Measurements from ENCODE around the gene DHRS2. TPM values are rescaled to one million over a fixed set of nuclear protein-coding genes. Genes with fewer than 3 reads are reported as not detected.

Gene DHRS2
- total RNA-seq, 2 experiments from 2014 or later: not detected

- no peak overlapping the region for H3K27ac ChIP-seq (ENCODE audit: low read depth, low read length, poor library complexity, severe bottlenecking)
- no peaks in the 10 kb centered on the region for H3K9me2 ChIP-seq (ENCODE audit: insufficient read depth, low read length)
- no TSS peak for BruUV-seq (replicated peaks)
- no peak overlapping the region for H2AFZ ChIP-seq (ENCODE audit: low read length)
- TF ChIP-seq CTCF (conservative IDR thresholded peaks at IDR 0.05; ENCODE audit: low read length) (peak; percentile 46), EZH2phosphoT487 (IDR thresholded peaks at IDR 0.05; ENCODE audit: borderline replicate concordance, low read depth, low read length) (no peak)
- H3K4me3 ChIP-seq (ENCODE audit: low read depth, low read length, poor library complexity, severe bottlenecking): no peak overlapping the region
- no peaks in the 10 kb centered on the region for H3K79me2 ChIP-seq (ENCODE audit: insufficient read depth, low read depth, low read length)
- H3K36me3 ChIP-seq (ENCODE audit: insufficient read depth, low read length): no peaks in the 10 kb centered on the region
- no peaks in the 10 kb centered on the region for H4K20me1 ChIP-seq (ENCODE audit: insufficient read depth, low read length)
- DNase-seq (ENCODE audit: low spot score): peak; percentile 19
- no peak overlapping the region for H3K4me2 ChIP-seq (ENCODE audit: low read length)
- H3K9me3 ChIP-seq (ENCODE audit: low read length): peaks cover 23% of the 10 kb centered on the region
- ChIA-PET POLR2A (no interaction called here), CTCF (ENCODE audit: unreplicated experiment) (no interaction called here)
- H3K4me1 ChIP-seq (ENCODE audit: insufficient read depth, low read length, poor library complexity, severe bottlenecking): no peaks in the 10 kb centered on the region
- intact Hi-C loops (cut with micrococcal nuclease; ENCODE audit: unreplicated experiment): no loop called here
These were observed 11.2 kb upstream of the DHRS2 start for GRCh38 chr14:23624830-23625404.

DNA sequence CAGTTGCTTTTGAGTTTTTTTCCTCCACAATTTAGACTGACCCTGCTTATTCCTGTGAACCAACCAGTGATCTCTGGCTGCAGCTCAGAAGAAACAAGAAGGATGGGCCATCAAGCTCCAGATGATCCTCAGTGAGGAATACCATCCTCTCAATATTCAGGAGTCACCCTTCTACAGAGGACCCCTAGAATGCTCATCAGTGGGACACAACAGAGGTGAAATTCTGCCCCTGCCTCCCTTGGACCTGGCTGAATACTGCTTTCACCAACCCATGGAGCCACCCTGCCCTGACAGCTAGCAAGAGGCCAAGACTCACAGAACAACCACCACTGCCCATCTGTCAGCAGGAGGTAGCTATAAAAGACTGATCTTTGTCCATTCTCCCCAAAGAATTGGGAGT, 9.2 kb upstream of the DHRS2 start:
- POLR2A ChIA-PET: no interaction called here
- CTCF ChIA-PET (ENCODE audit: unreplicated experiment): no interaction called here
- Histone ChIP-seq H3K4me3 (ENCODE audit: low read depth, low read length, poor library complexity, severe bottlenecking) (no peak overlapping the region), H3K79me2 (ENCODE audit: insufficient read depth, low read depth, low read length) (no peaks in the 10 kb centered on the region), H2AFZ (ENCODE audit: low read length) (no peak overlapping the region), H3K9me3 (ENCODE audit: low read length) (peaks cover 23% of the 10 kb centered on the region), H3K4me2 (ENCODE audit: low read length) (no peak overlapping the region), H3K9me2 (ENCODE audit: insufficient read depth, low read length) (no peaks in the 10 kb centered on the region), H3K27ac (ENCODE audit: low read depth, low read length, poor library complexity, severe bottlenecking) (no peak overlapping the region), H4K20me1 (ENCODE audit: insufficient read depth, low read length) (no peaks in the 10 kb centered on the region), H3K4me1 (ENCODE audit: insufficient read depth, low read length, poor library complexity, severe bottlenecking) (no peaks in the 10 kb centered on the region), H3K36me3 (ENCODE audit: insufficient read depth, low read length) (no peaks in the 10 kb centered on the region)
- DNase-seq (ENCODE audit: low spot score): no peak
- intact Hi-C loops (cut with micrococcal nuclease; ENCODE audit: unreplicated experiment): no loop called here
- TF ChIP-seq CTCF (conservative IDR thresholded peaks at IDR 0.05; ENCODE audit: low read length) (no peak), EZH2phosphoT487 (IDR thresholded peaks at IDR 0.05; ENCODE audit: borderline replicate concordance, low read depth, low read length) (no peak)
- BruUV-seq (replicated peaks): no TSS peak

DNA sequence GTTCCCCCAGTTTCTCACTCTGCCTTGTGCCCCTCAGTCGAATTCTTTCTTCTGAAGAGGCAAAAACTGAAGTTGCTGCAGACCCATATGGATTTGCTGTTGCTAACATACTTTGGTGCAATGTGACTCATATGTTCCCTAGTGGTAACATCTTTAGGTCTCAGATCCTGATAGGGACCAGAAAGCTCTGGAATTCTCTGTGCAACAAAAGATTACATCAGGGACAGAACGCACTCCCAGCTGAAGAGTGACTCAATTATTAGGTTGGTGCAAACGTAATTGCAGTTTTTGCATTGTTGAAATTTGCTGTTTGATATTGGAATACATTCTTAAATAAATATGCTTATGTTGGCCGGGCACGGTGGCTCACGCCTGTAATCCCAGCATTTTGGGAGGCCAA, 8.2 kb upstream of the DHRS2 start:
- Histone ChIP-seq H3K36me3 (ENCODE audit: insufficient read depth, low read length) (no peaks in the 10 kb centered on the region), H2AFZ (ENCODE audit: low read length) (no peak overlapping the region), H3K9me3 (ENCODE audit: low read length) (peaks cover 23% of the 10 kb centered on the region), H3K9me2 (ENCODE audit: insufficient read depth, low read length) (no peaks in the 10 kb centered on the region), H3K27ac (ENCODE audit: low read depth, low read length, poor library complexity, severe bottlenecking) (no peak overlapping the region), H4K20me1 (ENCODE audit: insufficient read depth, low read length) (no peaks in the 10 kb centered on the region), H3K4me1 (ENCODE audit: insufficient read depth, low read length, poor library complexity, severe bottlenecking) (no peaks in the 10 kb centered on the region), H3K4me3 (ENCODE audit: low read depth, low read length, poor library complexity, severe bottlenecking) (no peak overlapping the region), H3K4me2 (ENCODE audit: low read length) (no peak overlapping the region), H3K79me2 (ENCODE audit: insufficient read depth, low read depth, low read length) (no peaks in the 10 kb centered on the region)
- BruUV-seq (replicated peaks): no TSS peak
- TF ChIP-seq EZH2phosphoT487 (IDR thresholded peaks at IDR 0.05; ENCODE audit: borderline replicate concordance, low read depth, low read length) (no peak), CTCF (conservative IDR thresholded peaks at IDR 0.05; ENCODE audit: low read length) (no peak)
- POLR2A ChIA-PET: no interaction called here
- intact Hi-C loops (cut with micrococcal nuclease; ENCODE audit: unreplicated experiment): no loop called here
- DNase-seq (ENCODE audit: low spot score): no peak
- CTCF ChIA-PET (ENCODE audit: unreplicated experiment): no interaction called here

Data from OCI-LY7 (cell line).